ENCODE data around the gene SPATA31A6.
"Not testable (repeated sequence)": the region's sequence is repeated elsewhere in the genome, so short reads cannot be mapped to it uniquely, and the experiment has no call there.

- TF ChIP-seq, protein P1, sequence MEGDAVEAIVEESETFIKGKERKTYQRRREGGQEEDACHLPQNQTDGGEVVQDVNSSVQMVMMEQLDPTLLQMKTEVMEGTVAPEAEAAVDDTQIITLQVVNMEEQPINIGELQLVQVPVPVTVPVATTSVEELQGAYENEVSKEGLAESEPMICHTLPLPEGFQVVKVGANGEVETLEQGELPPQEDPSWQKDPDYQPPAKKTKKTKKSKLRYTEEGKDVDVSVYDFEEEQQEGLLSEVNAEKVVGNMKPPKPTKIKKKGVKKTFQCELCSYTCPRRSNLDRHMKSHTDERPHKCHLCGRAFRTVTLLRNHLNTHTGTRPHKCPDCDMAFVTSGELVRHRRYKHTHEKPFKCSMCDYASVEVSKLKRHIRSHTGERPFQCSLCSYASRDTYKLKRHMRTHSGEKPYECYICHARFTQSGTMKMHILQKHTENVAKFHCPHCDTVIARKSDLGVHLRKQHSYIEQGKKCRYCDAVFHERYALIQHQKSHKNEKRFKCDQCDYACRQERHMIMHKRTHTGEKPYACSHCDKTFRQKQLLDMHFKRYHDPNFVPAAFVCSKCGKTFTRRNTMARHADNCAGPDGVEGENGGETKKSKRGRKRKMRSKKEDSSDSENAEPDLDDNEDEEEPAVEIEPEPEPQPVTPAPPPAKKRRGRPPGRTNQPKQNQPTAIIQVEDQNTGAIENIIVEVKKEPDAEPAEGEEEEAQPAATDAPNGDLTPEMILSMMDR (IDR thresholded peaks at IDR 0.05) = not testable (repeated sequence)
- TF ChIP-seq POLR2A (IDR thresholded peaks at IDR 0.05) = not testable (repeated sequence)
Observed at GRCh38 chr9:42234610-42235009, 51.2 kb downstream of the SPATA31A6 start.
